IPS-18a (cell line): ENCODE results near the gene SLC38A9.

Source experiments
- H3K27ac ChIP-seq: one replicate; pipeline ENCODE4 v1.5.1; 2013; ENCODE audit warnings: low read length
- H3K27me3 ChIP-seq: one replicate; pipeline ENCODE4 v1.6.1; 2013; ENCODE audit warnings: mild to moderate bottlenecking, low read length; ENCODE audit not compliant: control insufficient read depth, insufficient read depth
- H3K36me3 ChIP-seq: one replicate; pipeline ENCODE4 v1.6.1; 2013; ENCODE audit warnings: low read depth, low read length; ENCODE audit not compliant: control insufficient read depth
- H3K4me1 ChIP-seq: one replicate; pipeline ENCODE4 v1.6.1; 2013; ENCODE audit warnings: low read depth, low read length; ENCODE audit not compliant: control insufficient read depth
- H3K4me3 ChIP-seq: one replicate; pipeline ENCODE4 v1.5.1; 2013; ENCODE audit warnings: low read length
- H3K9ac ChIP-seq: one replicate; pipeline ENCODE4 v1.6.1; 2013; ENCODE audit warnings: mild to moderate bottlenecking, low read length, moderate library complexity
- H3K9me3 ChIP-seq: one replicate; pipeline ENCODE4 v1.6.1; 2013; ENCODE audit warnings: low read depth, low read length; ENCODE audit not compliant: control insufficient read depth

SLC38A9 gene

DNA sequence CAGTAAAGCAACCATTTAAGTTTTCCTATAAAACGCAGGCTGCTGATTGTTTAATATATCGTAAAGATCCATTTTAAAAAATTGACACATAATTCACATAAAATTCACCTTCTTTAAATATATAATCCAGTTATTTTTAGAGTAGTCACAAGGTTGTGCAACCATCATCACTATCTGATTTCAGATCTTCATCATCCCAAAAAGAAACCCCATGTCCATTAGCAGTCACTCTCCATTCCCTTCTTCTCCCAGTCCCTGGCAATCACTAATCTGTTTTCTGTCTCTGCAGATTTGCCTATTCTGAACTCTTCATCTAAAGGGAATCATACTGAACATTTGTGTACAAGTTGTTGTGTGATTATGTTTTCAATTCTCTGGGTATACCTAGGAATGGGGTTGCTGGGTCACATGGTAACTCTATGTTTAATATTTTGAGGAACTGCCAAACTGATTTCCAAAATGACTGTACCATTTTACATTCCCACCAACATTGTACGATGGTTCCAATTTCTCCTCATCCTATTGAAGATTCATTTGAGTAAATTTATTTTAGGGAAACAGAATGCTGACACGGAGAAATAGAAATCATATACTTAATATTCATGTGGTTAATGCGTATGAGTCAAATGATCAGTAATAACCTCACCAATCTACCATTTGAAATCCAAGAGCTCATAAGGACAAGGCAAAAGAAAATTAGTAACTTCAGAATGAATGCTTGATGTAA is 119.6 kb downstream of the SLC38A9 start:
- H3K4me3 ChIP-seq, result no peak overlapping the region
- H3K4me1 ChIP-seq, result no peaks in the 10 kb centered on the region
- no peak overlapping the region for H3K27ac ChIP-seq
- H3K27me3 ChIP-seq, result no peaks in the 10 kb centered on the region
- H3K9me3 ChIP-seq, result no peaks in the 10 kb centered on the region
- H3K9ac ChIP-seq, result no peak overlapping the region
- H3K36me3 ChIP-seq, result no peaks in the 10 kb centered on the region

DNA sequence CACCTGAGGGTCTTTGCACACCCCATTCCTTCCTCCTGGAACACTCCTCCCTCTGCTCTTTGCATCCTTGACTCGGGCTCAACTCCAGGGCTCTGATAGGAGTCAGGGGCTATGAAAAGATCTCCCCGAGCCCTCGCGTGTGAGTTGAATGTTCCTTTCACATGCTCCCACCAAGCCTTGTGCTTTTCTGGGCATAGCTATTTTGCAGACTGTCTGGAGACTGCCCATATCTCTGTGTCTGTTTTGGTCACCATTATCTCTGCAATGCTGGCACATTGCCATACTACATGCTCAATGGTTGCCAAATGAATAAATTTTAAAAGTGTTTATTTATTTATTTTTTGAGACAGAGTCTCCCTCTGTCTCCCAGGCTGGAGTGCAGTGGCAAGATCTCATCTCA is 120.4 kb downstream of the SLC38A9 start:
- Histone ChIP-seq H3K27ac (no peak overlapping the region), H3K36me3 (no peaks in the 10 kb centered on the region), H3K9ac (no peak overlapping the region), H3K4me1 (no peaks in the 10 kb centered on the region), H3K27me3 (no peaks in the 10 kb centered on the region), H3K4me3 (no peak overlapping the region), H3K9me3 (no peaks in the 10 kb centered on the region)

DNA sequence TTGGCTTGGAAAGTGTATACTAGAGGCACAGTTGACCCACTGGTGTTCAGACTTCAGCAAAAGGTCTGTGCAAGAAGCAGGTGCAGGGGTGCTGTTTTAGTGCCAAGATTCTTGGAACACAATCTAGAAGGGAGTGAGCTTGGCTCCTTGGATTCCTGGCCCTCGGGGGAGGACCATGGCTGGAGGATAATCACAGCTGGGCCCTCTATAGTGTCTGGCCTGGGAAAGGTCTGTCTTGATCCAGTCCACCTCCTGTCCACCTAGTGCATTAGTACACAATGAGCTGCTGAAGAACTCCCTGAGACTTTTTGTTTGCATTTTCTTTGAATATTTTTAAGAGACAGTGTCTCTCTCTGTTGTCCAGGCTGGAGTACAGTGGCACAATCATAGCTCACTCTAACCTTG is 126.9 kb downstream of the SLC38A9 start:
- Histone ChIP-seq H3K36me3 (no peaks in the 10 kb centered on the region), H3K27me3 (no peaks in the 10 kb centered on the region), H3K4me3 (no peak overlapping the region), H3K9ac (no peak overlapping the region), H3K9me3 (no peaks in the 10 kb centered on the region), H3K27ac (no peak overlapping the region), H3K4me1 (peaks cover 4% of the 10 kb centered on the region)

GRCh38 chr5:55584398-55585205 is 127.5 kb downstream of the SLC38A9 start:
- H3K27me3 ChIP-seq, result no peaks in the 10 kb centered on the region
- no peak overlapping the region for H3K9ac ChIP-seq
- H3K36me3 ChIP-seq, result no peaks in the 10 kb centered on the region
- H3K4me3 ChIP-seq, result no peak overlapping the region
- peaks cover 4% of the 10 kb centered on the region for H3K4me1 ChIP-seq
- H3K9me3 ChIP-seq, result no peaks in the 10 kb centered on the region
- H3K27ac ChIP-seq, result no peak overlapping the region

DNA sequence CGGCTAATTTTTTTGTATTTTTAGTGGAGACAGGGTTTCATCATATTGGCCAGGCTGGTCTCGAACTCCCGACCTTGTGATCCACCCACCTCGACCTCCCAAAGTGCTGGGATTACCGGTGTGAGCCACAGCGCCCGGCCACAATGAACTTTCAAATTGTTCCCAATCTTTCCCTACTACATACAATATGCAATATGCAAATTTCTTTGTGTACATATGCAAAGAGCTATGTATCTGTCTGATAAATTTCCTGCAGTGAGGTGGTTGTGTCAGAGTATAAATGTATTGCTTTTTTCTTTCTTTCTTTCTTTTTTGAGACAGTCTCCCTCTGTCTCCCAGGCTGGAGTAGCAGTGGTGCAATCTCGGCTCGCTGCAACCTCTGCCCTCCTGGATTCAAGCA is 128.5 kb downstream of the SLC38A9 start:
- Histone ChIP-seq H3K9ac (no peak overlapping the region), H3K27me3 (no peaks in the 10 kb centered on the region), H3K27ac (no peak overlapping the region), H3K9me3 (no peaks in the 10 kb centered on the region), H3K4me1 (peaks cover 4% of the 10 kb centered on the region), H3K4me3 (no peak overlapping the region), H3K36me3 (no peaks in the 10 kb centered on the region)

DNA sequence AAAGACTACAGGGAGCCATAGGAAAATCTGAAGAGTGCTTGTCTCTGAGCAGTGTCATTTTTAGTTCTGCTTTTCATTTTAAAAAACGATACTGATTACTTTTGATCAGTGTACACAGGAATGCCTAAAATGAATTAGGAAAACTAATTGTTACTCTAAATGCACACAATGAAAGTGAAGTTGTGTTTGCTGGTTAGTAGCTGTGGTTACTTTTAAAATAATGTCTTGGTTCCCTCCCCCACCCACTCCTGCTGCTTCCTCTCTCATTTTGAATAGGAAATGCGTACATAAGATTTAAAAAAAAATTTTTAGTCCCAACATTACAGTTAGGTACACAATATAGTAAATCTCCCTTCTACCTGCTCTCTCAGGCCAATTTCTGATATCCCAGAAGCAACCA is 129.9 kb downstream of the SLC38A9 start:
- H3K27me3 ChIP-seq, result no peaks in the 10 kb centered on the region
- H3K4me3 ChIP-seq, result no peak overlapping the region
- H3K9me3 ChIP-seq, result no peaks in the 10 kb centered on the region
- H3K9ac ChIP-seq, result no peak overlapping the region
- no peaks in the 10 kb centered on the region for H3K36me3 ChIP-seq
- peaks cover 4% of the 10 kb centered on the region for H3K4me1 ChIP-seq
- peak overlapping the region; percentile 26 for H3K27ac ChIP-seq

DNA sequence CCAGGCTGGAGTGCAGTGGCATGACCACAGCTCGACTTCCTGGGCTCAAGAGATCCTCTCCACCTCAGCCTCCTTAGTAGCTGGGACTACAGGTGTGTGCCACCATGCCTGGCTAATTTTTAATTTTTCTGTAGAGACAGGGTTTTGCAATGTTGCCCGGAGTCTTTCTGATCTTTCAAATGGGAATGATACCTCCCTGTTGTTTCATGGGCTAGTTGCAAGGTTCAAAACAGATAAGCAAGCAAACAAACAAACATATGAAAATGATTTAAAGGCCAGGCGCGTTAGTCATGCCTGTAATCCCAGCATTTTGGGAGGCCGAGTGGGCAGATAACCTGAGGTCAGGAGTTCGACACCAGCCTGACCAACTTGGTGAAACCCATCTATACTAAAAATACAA is 132.1 kb downstream of the SLC38A9 start:
- no peak overlapping the region for H3K27ac ChIP-seq
- no peaks in the 10 kb centered on the region for H3K27me3 ChIP-seq
- H3K36me3 ChIP-seq, result no peaks in the 10 kb centered on the region
- no peaks in the 10 kb centered on the region for H3K9me3 ChIP-seq
- no peak overlapping the region for H3K4me3 ChIP-seq
- peaks cover 9% of the 10 kb centered on the region for H3K4me1 ChIP-seq
- no peak overlapping the region for H3K9ac ChIP-seq

- H3K27ac ChIP-seq, result no peak overlapping the region
- H3K27me3 ChIP-seq, result no peaks in the 10 kb centered on the region
- H3K36me3 ChIP-seq, result no peaks in the 10 kb centered on the region
- no peak overlapping the region for H3K9ac ChIP-seq
- no peaks in the 10 kb centered on the region for H3K9me3 ChIP-seq
- H3K4me3 ChIP-seq, result no peak overlapping the region
- peaks cover 9% of the 10 kb centered on the region for H3K4me1 ChIP-seq
Observed at GRCh38 chr5:55578771-55579170, 133.4 kb downstream of the SLC38A9 start.

- no peak overlapping the region for H3K27ac ChIP-seq
- peaks cover 10% of the 10 kb centered on the region for H3K4me1 ChIP-seq
- H3K9me3 ChIP-seq, result no peaks in the 10 kb centered on the region
- no peaks in the 10 kb centered on the region for H3K27me3 ChIP-seq
- no peak overlapping the region for H3K4me3 ChIP-seq
- no peak overlapping the region for H3K9ac ChIP-seq
- H3K36me3 ChIP-seq, result no peaks in the 10 kb centered on the region
Observed at GRCh38 chr5:55577353-55578060, 134.6 kb downstream of the SLC38A9 start.

GRCh38 chr5:55576661-55577060 is 135.5 kb downstream of the SLC38A9 start:
- peaks cover 14% of the 10 kb centered on the region for H3K4me1 ChIP-seq
- no peaks in the 10 kb centered on the region for H3K9me3 ChIP-seq
- no peak overlapping the region for H3K27ac ChIP-seq
- H3K36me3 ChIP-seq, result no peaks in the 10 kb centered on the region
- no peak overlapping the region for H3K9ac ChIP-seq
- H3K4me3 ChIP-seq, result no peak overlapping the region
- no peaks in the 10 kb centered on the region for H3K27me3 ChIP-seq
